Activated gamma-delta T cell treated with anti-CD3 and anti-CD28 coated beads, Interleukin-2, amount 50 U/mL, for 16 hours (primary cell): ENCODE results near the gene GTF3C1.
A peak's percentile ranks its signal among the peaks of the same experiment; 100 is the strongest.

Experiments used
- DNase-seq: peaks from one replicate; pipeline ENCODE4 v3.0.0-alpha.2; 2020; ENCODE audit warnings: low read depth

GTF3C1 gene

DNA sequence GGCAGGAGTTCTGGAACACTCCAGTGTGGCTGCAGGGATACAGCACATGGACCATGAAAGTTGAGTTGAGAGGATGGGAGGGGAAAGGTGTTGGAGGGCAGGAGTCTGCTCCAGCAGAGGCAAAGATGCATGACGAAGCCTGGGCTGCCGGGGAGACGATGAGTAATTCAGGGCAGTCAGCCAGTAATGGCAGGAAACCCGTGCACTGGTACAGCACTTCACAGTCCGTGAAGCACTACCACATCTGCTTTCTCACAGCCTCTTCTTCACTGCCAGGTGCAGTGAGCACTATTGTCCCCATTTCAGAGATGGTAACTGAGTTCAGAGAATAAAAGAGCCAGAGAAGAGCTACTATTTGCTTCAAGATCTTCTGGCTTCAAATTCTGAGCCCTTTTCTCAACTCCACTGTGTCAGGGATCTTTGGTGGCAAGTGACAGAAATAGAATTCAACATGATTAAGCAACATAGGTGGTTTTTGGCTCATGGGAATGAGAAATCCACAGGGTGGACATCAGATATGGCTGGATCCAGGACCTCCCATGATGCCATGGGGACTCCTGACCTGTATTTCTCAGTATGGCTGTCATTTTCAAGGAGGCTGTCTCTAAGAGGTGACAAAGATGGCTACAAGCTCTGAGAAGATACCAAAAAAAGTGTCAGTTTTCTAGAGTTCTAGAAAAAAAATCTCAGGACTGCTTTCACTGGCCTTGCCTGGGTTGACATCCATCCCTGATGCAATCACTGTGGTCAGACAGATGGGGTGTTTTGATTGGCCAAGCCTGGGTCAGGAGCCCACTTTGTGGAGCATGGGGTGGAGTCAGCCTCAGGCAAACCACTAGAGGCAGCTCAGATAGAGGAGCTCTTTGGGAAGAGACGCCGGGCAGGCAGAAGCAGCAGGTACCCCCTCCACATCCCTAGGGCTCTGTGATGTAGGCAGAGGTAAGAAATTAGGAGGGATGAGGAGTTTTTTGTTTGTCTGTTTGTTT, 123.0 kb downstream of the GTF3C1 start:
- peak; percentile 66 for DNase-seq

DNA sequence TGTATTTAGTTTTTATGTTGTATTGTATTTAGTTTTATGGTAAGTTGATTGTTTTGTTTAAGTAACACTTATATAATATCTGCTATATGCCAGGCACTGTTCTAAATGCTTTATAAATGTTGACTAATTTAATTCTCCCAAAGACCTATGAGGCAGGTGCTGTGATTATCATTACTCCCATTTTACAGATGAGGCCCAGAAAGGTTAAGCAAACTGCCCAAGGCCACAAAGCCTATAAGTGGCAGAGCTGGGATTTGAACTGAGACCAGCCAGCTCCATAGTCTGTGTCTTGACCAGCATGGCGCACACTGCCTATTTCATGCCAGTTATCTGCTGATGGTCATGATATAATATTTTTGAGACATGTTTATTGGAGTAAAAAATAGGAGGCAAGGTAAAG, 123.8 kb downstream of the GTF3C1 start:
- DNase-seq = no peak

DNA sequence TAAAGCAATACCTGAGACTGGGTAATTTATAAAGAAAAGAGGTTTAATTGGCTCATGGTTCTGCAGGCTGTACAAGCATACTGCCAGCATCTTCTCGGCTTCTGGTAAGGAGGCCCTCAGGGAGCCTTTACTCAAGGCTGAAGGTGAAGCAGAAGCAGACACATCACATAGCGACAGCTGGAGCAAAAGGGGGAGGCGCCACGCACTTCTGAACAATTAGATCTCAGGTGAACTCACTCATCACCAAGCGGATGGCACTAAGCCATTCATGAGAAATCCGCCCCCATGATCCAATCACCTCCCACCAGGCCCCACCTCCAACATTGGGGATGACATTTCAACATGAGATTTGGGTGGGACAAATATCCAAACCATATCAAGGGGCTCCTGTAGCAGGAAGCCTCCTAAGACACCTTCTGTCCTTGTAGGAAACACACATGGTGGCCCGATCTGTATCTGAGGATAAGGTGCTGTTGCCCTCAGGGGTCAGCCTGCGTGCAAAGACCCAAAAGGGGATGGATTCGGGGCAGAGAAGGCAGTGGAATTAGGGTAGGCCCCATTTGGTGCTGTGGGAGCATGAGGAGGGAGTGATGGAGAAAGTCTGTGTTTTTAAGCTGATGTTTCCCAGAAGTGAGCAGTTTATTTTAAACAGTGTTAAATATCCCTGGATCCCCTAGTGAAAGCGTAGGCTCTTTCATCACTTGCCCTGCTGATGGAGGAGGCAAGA, 124.8 kb downstream of the GTF3C1 start:
- no peak for DNase-seq

DNA sequence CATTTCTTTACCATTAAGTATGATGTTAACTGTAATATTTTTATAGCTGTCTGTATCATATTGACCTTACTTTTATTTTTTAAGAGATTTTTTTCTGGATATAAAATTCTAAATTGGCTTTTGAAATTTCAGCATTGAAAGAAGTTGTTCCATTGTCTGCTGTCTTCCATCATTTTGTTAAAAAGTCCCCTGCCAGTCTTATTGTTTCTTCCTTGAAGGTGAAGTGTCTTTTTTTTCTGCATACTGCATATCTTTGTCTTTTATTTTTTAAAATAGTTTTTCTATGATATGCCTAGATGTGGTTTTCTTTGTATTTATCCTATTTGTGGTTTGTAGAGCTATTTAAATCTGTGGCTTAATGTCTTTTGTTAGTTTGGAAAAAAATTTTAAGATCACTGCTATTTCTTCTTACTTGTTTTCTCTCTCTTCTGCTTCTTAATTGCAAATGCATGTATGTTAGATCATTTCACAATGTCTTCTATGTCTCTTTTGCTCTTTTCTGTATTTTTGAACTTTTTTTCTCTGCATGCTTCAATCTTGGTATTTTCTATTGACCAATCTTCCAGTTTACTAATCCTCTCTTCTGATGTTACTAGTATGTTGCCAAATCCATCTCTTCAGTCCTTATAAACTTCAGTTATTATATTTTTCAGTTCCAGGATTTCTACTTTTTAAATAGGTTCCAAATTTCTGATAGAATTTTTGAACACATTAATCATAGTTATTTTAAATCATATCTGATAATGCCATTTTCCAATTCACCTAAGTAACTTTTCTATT, 127.6 kb downstream of the GTF3C1 start:
- no peak for DNase-seq

DNA sequence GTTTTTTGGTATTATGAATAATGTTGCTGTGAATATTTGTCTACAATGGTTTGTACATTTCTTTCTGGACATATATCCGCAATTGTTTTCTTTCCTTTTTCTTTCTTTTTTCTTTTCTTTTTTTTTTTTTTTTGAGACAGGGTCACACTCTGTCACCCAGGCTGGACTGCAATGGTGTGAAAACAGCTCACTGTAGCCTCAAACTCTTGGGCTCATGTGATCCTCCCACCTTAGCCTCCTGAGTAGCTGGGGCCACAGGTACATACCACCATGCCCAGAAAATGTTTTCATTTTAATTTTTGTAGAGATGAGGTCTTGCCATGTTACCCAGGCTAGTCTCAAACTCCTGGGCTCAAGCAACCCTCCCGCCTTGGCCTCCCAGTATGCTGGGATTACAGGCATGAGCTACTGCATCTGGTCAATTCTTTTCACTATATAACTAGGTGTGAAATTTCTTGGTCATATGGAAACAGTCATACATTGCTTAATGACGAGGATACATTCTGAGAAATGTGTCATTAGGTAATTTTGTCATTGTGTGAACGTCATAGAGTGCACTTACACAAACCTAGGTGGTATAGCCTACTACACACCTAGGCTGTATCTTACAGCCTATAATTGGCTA, 132.6 kb downstream of the GTF3C1 start:
- no peak for DNase-seq

DNA sequence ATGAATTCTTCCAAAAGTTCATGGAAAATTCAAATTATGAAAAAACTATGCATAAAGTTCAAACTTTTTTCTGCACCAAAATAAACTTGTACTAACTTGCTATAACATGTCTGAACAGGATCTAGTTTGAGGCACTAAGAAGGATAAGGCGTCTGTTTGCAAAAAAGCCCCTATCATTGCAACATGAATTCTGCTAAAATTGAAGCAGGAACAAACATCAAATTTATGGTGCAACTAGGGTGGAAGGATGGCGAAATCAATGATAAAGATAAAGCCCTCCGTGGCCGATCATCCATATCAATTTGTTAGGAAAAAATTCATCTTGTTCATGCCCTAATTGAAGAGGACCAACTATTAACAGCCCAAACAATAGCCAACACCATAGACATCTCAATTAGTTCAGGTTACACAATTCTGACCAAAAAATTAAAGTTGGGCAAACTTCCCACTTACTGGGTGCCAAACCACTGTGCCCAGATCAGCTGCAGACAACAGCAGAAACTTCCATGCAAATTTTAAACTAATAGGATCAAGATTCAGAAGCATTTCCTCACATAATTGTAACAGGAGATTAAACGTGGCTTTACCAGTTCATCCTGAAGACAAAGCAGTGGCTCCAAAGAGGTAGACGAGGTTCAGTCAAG, 134.8 kb downstream of the GTF3C1 start:
- no peak for DNase-seq

DNA sequence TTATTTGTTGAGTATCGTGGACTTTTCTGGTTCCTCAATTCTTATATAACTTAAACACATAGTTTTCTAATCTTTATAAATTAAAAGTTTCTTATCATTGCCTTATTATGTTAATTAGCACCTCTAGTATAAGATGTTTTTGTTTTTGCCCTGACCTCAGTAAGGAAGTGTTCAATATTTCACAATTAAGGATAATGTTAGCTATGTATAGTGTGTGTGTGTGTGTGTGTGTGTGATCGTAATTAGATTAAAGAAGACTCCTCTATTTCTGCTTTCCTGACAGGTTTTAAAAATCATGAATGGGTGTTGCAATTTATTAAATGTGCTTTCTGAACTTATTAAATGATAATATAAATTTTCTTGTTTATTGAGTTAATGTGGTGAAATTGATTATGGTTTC, 135.8 kb downstream of the GTF3C1 start:
- no peak for DNase-seq

DNA sequence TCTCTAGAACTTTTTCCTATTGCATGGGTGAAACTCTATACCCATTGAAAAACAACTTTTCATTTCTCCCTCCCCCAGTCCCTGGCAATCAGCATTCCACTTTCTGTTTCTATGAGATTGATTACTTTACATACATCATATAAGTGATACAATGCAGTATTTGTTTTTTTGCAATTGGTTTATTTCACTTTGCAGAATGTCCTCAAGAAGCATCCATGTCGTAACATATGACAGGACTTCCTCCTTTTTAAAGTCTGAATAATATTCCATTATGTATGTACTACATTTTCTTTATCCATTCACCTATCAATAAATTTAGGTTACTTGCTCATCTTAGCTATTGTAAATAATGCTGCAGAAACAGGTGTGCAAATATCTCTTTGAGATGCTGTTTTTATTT, 139.0 kb downstream of the GTF3C1 start:
- no peak for DNase-seq
